GM23338 (cell line): Measurements from ENCODE around the gene TNS1.

Source experiments
- CREB1 ChIP-seq: fragments of 250-450 bp; sonication (Bioruptor Pico); IDR thresholded peaks from 2 replicates; pipeline ENCODE4 v1.5.0; 2020; ENCODE audit warnings: low read depth, mild to moderate bottlenecking, moderate library complexity
- CTCF ChIP-seq, 2 experiments: fragments of 200-600 bp in 1 of 2; sonication (generic) in 1 of 2; conservative IDR thresholded peaks; 2 replicates each; pipeline versions ENCODE4 v1.5.1 to v1.6.1; 2016 to 2017; ENCODE audit warnings: antibody characterized with exemption in 2 of 2, low read depth in 2 of 2, mild to moderate bottlenecking in 2 of 2, moderate library complexity in 1 of 2
- ETS1 ChIP-seq: IDR thresholded peaks from 2 replicates; pipeline ENCODE4 v1.6.1; 2016; ENCODE audit warnings: antibody characterized with exemption
- EZH2 ChIP-seq: fragments of 200-600 bp; sonication (generic); IDR thresholded peaks from one replicate; pipeline ENCODE4 v1.8.0; 2017; ENCODE audit warnings: antibody characterized with exemption, mild to moderate bottlenecking, low read depth; ENCODE audit not compliant: unreplicated experiment
- EZH2phosphoT487 ChIP-seq: fragments of 200-600 bp; sonication (generic); IDR thresholded peaks from one replicate; pipeline ENCODE4 v1.8.1; 2018; ENCODE audit warnings: antibody characterized with exemption; ENCODE audit not compliant: unreplicated experiment
- JUNB ChIP-seq: IDR thresholded peaks from one replicate; pipeline ENCODE4 v1.6.1; 2016; ENCODE audit warnings: antibody characterized with exemption; ENCODE audit not compliant: unreplicated experiment
- POLR2AphosphoS5 ChIP-seq: IDR thresholded peaks from 2 replicates; pipeline ENCODE4 v1.6.1; 2016; ENCODE audit warnings: antibody characterized with exemption, low read depth
- REST ChIP-seq: IDR thresholded peaks from one replicate; pipeline ENCODE4 v1.6.1; 2018; ENCODE audit warnings: antibody characterized with exemption; ENCODE audit not compliant: unreplicated experiment
- ZNF462 ChIP-seq: fragments of 250-450 bp; sonication (Bioruptor Pico); IDR thresholded peaks from 2 replicates; pipeline ENCODE4 v1.5.0; 2020; ENCODE audit warnings: mild to moderate bottlenecking, moderate library complexity

- no peak for TF ChIP-seq CTCF (conservative IDR thresholded peaks at IDR 0.05; ENCODE audit: low read depth in 2 of 2)
- no peak for TF ChIP-seq EZH2phosphoT487
- no peak for TF ChIP-seq CREB1 (CRISPR knock-in tag)
- TF ChIP-seq EZH2 = no peak
- TF ChIP-seq REST = no peak
- no peak for TF ChIP-seq ETS1
- no peak for TF ChIP-seq POLR2AphosphoS5
- TF ChIP-seq ZNF462 = no peak
- no peak for TF ChIP-seq JUNB
Measured at GRCh38 chr2:218013289-218013688, 10.5 kb upstream of the TNS1 start.
